NCI-H345 (cell line): ENCODE data around the gene ZNF333.

Experiments
- DNase-seq: peaks from one replicate; lab custom pipeline; 2025; lab: John Stamatoyannopoulos, UW

ZNF333 gene

DNA sequence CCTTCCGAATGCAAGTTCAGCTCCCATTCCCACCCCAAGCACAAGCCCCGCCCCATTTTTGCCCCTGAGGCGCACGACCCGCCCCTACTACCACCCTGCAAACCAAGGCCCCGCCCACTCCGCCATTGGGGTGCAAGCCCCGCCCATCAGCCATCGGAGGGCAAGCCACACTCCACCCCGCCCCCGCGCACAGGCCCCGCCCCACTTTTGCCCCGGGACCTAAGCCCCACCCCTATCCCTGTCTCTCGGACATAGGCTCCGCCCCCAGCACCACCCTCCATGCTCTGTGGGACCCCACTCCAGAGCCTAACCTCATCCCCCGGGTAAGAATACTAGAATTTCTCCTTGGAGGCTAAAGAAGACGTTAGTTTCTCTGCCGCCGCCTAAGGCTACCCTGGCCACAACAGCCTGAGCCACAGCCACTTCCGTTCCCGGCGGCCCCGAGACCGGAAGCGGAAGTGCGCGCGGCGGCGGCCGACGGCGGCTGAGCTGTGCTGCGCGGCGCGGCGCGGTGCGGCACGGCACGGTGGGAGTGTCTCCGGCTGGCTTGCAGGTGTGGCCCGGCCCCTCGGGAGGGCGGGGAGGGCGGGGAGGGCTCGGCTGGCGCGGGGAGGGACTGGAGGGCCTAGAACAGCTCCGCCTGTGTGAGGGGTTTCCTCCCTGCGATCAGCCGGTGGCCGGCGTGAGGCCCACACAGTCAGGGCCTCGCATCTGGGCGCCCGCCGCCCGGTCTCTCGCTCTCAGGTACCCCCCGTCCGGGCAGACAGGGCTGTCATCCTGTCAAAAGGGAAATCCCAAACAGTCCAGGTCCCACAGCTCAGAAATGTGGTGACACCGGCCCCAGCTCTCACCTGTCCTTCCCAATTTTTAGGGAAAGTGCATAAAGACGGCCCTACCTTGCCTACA lies at the start of gene ZNF333:
Gene ZNF333, plus strand, starts transcription at position 451 of the 906 bp plus-strand sequence. CDS start 3,444 bp downstream, outside the sequence.
- DNase-seq = peak; percentile 86

DNA sequence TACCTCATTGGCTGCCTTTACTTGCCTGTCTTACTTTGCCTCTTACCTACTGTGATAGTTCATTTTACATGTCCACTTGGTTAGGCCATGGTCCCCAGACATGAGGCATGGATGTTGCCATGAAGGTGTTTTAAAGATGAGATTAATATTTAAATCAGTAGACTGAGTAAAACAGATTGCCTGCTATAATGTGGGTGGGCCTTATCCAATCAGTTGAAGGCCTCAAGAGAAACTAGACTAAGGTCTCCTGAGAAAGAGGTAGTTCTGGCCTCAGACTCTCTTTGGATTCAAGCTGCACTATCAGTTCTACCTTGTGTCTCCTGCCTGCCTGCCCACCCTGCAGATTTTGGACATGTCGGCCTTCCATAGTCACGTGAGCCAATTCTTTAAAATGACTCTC lies 41.3 kb upstream of the ZNF333 start:
- DNase-seq = no peak

GRCh38 chr19:14649020-14649419 lies 40.8 kb upstream of the ZNF333 start:
- no peak for DNase-seq

GRCh38 chr19:14650161-14650560 lies 39.7 kb upstream of the ZNF333 start:
- no peak for DNase-seq

- DNase-seq = no peak
Observed at GRCh38 chr19:14654786-14655560, 34.9 kb upstream of the ZNF333 start.

- no peak for DNase-seq
Observed at GRCh38 chr19:14655726-14656125, 34.1 kb upstream of the ZNF333 start.

GRCh38 chr19:14659874-14660489 lies 29.9 kb upstream of the ZNF333 start:
- no peak for DNase-seq

GRCh38 chr19:14661372-14661924 lies 28.4 kb upstream of the ZNF333 start:
- DNase-seq = no peak

GRCh38 chr19:14669940-14670339 lies 19.9 kb upstream of the ZNF333 start:
- DNase-seq = no peak

GRCh38 chr19:14670408-14670807 lies 19.4 kb upstream of the ZNF333 start:
- no peak for DNase-seq

- no peak for DNase-seq
Observed at GRCh38 chr19:14672188-14672872, 17.5 kb upstream of the ZNF333 start.

DNA sequence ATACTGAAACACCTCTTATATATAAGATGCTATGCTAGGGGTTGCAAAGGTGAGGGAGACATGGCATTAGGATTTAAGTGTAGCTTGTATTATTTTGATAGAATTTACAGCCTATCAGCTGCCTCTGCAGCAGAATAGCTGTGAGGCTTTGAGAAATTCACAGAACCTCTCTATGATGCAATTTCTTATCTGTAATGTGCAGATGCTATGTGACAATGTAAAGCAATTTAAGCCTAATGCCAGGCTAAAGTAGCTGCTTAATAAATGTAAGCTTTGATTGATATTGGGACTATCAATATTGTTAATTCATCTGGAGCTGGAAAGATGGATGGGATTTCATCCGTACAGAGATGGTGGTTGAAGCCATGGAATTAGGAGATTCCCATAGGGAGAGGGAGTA lies 16.8 kb upstream of the ZNF333 start:
- DNase-seq = no peak

DNA sequence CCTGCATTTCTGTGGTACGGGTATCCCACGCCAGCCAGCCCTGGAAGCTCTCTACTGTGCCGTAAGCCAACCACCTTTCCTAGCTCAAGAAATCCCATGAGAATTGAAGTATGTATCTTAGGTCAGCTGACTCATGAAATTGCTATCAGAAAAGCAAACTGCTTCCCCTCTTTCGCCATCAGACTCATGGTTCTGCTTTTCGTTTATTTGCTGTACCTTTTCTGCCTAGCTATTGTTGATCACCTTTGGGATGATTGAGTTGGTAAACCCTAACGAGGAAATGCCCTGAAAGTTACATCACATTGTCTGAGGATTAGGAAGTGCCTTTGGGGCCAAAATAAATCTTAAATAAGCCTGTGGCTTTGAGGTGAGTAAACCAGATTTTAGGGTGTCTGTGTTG lies 15.1 kb upstream of the ZNF333 start, which contains the start of gene ADGRE3:
Gene ADGRE3, minus strand, starts transcription at position 81 of the 400 bp plus-strand sequence. Its CDS starts 74 bp downstream, at position 7.
- DNase-seq = no peak

DNA sequence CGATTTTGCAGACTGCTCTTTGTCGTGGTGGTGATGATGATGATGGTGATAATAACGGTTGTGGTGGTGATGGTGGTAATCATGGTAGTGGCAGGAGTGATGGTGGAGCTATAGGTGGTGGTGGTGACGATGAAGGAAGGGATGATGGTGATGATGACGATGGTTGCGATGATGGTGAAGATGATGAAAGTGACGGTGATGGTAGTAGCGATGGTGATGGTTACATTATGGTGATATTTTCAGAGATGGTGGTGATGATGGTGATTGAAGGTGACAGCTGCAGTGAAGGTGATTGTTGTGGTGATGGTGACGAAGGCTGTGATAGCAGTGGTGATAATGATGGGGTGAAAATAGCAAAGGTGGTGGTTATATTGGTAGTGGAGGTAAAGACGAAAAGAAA lies 13.1 kb upstream of the ZNF333 start:
- DNase-seq = no peak

DNA sequence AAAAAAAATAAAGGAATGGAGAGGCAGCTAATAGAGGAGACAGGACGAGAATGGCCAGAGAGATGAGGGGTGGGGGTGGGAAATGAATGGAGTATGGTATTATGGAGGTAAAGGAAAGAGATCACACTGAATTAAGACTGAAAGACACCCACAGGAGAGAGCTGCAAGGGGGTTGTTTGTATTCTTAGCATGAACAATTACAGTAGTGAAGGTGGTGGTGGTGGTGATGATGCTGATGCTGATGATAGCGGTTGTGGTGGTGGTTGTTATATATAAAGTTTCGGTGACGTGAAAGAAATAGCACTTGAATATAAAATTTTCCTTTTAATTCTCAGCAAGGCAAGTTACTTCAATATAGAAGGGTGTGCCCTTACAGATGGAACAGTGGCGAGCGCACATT lies 12.4 kb upstream of the ZNF333 start:
- DNase-seq = no peak

GRCh38 chr19:14678199-14678598 lies 11.6 kb upstream of the ZNF333 start:
- DNase-seq = no peak

DNA sequence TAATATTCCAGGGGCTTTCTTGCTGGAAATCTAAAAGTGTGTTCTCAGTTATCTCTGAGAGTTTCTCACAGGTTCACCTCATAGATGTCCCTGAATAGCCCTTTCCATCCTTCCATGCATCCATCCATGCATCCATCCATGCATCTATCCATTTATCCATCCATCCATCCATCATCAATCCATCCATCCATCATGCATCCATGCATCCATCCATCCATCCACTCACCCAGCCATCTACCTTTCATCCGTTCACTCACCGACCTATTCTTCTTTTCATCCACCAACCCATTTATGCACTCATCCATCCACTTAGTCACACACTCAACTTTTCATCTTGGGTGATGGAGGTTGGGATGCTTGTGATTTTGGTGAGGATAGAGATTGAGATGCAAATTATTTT lies 7.8 kb upstream of the ZNF333 start:
- DNase-seq = no peak

DNA sequence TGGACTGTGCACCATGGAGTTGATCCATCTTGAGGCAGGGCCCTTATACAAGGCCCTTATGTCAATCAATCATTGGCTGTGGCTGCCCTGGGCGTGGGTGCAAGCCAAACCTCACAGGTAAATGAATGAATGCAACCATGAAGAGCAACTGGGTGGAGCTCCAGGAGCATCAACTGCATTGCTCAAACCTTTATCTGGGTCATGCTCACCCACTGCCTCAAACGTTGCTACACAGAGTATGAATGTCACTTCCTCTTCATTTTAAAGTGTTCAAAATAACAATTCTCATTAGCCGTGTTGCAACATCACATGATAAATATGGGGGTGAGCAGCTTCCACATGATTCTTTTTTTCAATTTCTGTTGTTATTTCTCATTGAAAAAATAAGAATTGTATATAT lies 6.4 kb upstream of the ZNF333 start:
- DNase-seq = no peak

DNA sequence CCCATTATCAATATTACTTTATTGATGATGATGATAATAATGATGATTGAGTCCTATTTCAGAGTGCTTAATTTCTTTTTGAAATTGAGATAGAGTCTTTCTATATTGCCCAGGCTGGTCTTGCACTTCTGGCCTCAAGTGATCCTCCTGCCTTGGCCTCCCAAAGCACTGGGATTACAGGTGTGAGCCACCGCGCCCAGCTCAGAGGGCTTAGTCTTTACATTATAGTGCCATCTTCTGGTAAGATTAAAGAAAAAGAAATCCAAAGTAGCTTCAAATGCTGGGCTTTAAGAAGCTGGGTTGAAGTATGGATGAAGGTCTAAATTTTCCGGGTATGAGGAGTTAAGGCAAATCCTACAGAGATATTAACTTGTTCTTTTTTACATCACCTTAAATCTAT lies 3.4 kb upstream of the ZNF333 start:
- peak; percentile 9 for DNase-seq

GRCh38 chr19:14694641-14695266 lies 4.9 kb downstream of the ZNF333 start:
- no peak for DNase-seq

- no peak for DNase-seq
Observed at GRCh38 chr19:14695471-14695870, 5.6 kb downstream of the ZNF333 start.
